Vagina (tissue), 2 donors: ENCODE results near the gene TUBB4A. TPM values are rescaled to one million over a fixed set of nuclear protein-coding genes. Genes with fewer than 3 reads are reported as not detected.

Experiments
- DNase-seq, 2 donors: peaks; one replicate each; pipeline ENCODE4 v3.0.0-alpha.2; 2017; ENCODE audit errors: extremely low spot score in 2 of 2
- H3K27ac ChIP-seq: fragments of 200-600 bp; sonication (generic); one replicate; pipeline ENCODE4 v1.5.1; 2019
- H3K27me3 ChIP-seq: fragments of 200-600 bp; sonication (generic); one replicate; pipeline ENCODE4 v1.5.1; 2019
- H3K36me3 ChIP-seq, 2 donors: fragments of 200-600 bp; sonication (generic); one replicate each; pipeline ENCODE4 v1.5.1; 2017 to 2019
- H3K4me1 ChIP-seq: fragments of 200-600 bp; sonication (generic); one replicate; pipeline ENCODE4 v1.5.1; 2019
- H3K4me3 ChIP-seq, 2 donors: fragments of 200-600 bp; sonication (generic); 1 replicate in 1 of 2; 2 replicates in 1 of 2; pipeline ENCODE4 v1.5.1; 2016 to 2019
- H3K9me3 ChIP-seq: fragments of 200-600 bp; sonication (generic); one replicate; pipeline ENCODE4 v1.5.1; 2019
- POLR2A ChIP-seq, 2 donors: fragments of 450-650 bp; IDR thresholded peaks; one replicate each; pipeline ENCODE4 v1.6.1; 2017; ENCODE audit warnings: antibody characterized with exemption in 2 of 2, mild to moderate bottlenecking in 2 of 2, moderate library complexity in 2 of 2
- POLR2AphosphoS5 ChIP-seq, 2 donors: sonication (generic); formaldehyde crosslinking; IDR thresholded peaks; one replicate each; pipeline ENCODE4 v1.9.0; 2017; ENCODE audit warnings: antibody characterized with exemption in 2 of 2, mild to moderate bottlenecking in 2 of 2, low read depth in 1 of 2; ENCODE audit not compliant: insufficient read depth in 1 of 2
- intact Hi-C: fragments of 100-400 bp; cut with DNase I; formaldehyde crosslinking; loops from one replicate; pipeline ENCODE4 v1.15.1; 2023
- total RNA-seq: library from RNA; depleted of rRNA; stranded (reverse); fragments of >200 nt; gene quantifications from one replicate; pipeline ENCODE4 v1.2.3, GENCODE V29; 2016
- TF ChIP-seq, protein P1 (sequence below), 3 experiments: fragments of 450-650 bp in 2 of 3; fragments of 200-600 bp in 1 of 3; sonication (generic) in 1 of 3; IDR thresholded peaks; one replicate each; pipeline ENCODE4 v1.5.1; 2017 to 2019; ENCODE audit warnings: antibody characterized with exemption in 3 of 3, mild to moderate bottlenecking in 2 of 3, moderate library complexity in 2 of 3

TUBB4A gene
- total RNA-seq, 1 donor from 2014 or later = 5.6 TPM

DNA sequence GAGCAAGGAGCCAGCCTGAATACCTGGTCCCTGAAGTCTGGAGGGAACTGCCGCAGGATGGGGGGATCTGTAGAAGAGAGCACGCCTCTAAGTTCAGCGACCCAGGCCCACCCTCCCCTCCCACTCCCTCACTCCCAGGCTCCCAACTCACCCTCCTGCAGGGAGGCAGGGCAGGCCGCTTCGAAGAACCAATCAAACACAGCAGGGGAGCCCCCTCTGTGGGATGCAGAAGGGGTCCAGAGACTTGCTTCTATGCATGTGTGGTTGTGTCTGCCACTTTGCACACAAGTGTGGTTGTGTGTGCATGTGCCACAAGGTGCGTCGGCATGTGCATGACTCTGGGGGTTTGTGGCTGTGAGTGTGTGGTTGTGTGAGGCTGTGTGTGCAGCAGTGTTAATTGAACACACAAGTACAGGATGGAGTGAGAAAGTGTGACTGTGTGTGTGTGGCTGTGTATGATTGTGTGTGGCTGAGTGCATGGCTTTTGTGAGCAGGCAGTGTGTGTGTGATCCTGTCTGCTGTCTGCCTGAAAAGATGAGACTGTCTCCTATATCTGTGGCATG lies 22.2 kb downstream of the TUBB4A start:
- Histone ChIP-seq H3K36me3 (no peaks in the 10 kb centered on the region), H3K9me3 (no peaks in the 10 kb centered on the region), H3K4me1 (peaks cover 17% of the 10 kb centered on the region), H3K27ac (no peak overlapping the region), H3K27me3 (peaks cover 4% of the 10 kb centered on the region), H3K4me3 (no peak overlapping the region)
- intact Hi-C loops = no loop called here
- DNase-seq = no peak
- no peak for TF ChIP-seq POLR2A (IDR thresholded peaks at IDR 0.05)
- no peak for TF ChIP-seq POLR2AphosphoS5 (IDR thresholded peaks at IDR 0.05; ENCODE audit: insufficient read depth in 1 of 2, low read depth in 1 of 2)
- TF ChIP-seq, protein P1, sequence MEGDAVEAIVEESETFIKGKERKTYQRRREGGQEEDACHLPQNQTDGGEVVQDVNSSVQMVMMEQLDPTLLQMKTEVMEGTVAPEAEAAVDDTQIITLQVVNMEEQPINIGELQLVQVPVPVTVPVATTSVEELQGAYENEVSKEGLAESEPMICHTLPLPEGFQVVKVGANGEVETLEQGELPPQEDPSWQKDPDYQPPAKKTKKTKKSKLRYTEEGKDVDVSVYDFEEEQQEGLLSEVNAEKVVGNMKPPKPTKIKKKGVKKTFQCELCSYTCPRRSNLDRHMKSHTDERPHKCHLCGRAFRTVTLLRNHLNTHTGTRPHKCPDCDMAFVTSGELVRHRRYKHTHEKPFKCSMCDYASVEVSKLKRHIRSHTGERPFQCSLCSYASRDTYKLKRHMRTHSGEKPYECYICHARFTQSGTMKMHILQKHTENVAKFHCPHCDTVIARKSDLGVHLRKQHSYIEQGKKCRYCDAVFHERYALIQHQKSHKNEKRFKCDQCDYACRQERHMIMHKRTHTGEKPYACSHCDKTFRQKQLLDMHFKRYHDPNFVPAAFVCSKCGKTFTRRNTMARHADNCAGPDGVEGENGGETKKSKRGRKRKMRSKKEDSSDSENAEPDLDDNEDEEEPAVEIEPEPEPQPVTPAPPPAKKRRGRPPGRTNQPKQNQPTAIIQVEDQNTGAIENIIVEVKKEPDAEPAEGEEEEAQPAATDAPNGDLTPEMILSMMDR (IDR thresholded peaks at IDR 0.05) = no peak

DNA sequence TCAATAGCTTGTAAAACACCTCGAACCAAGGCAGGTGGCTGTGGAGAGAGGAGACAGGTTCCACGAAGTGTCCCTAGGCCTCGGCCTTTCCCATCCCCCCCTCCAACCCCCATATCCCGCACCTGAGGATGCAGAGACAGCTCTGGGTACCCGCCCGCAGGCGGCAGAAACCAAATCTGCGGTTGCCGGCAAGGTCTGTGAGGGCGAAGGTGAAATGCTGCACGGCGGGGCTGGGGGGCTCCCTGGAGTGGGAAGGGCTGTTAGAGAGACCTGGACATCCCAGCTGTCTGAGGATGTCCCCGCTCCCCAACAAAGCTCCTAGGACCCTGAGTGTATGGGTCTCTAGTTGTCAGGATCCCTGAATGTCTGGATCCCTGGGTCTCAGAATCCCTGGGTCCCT lies 23.3 kb downstream of the TUBB4A start:
- intact Hi-C loops = no loop called here
- no peak overlapping the region for H3K27ac ChIP-seq
- H3K27me3 ChIP-seq = peaks cover 4% of the 10 kb centered on the region
- H3K4me1 ChIP-seq = peaks cover 17% of the 10 kb centered on the region
- H3K36me3 ChIP-seq = no peaks in the 10 kb centered on the region
- DNase-seq = no peak
- no peak overlapping the region for H3K4me3 ChIP-seq
- H3K9me3 ChIP-seq = no peaks in the 10 kb centered on the region
- TF ChIP-seq, protein P1 (IDR thresholded peaks at IDR 0.05) = no peak
- TF ChIP-seq POLR2AphosphoS5 (IDR thresholded peaks at IDR 0.05; ENCODE audit: insufficient read depth in 1 of 2, low read depth in 1 of 2) (no peak), POLR2A (IDR thresholded peaks at IDR 0.05) (no peak)

DNA sequence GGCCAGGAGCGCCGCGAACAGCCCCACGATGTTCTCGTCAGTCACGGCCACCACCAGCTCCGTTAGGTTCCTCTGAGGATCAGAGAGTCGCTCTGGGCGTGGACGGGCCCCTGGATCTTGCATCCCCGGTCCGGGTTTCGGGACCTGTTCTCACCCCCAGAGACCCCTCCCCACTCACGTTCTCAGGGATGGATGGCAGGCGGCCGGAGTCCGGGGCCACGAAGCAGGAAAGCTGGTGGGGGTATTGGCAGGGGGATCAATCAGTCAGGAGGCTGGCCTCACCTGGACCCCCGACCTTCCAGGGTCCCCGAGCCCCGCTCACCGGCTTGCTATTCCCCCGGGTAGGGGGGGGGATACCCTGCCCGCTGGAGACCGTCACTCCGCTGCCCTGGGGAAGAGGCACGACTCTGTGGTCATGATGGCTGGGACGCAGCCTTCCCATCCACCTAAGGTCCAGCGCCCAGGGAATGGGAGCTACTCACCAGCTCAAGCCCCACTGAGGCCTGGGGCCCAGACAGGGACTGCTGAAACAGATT lies 25.1 kb downstream of the TUBB4A start:
- peaks cover 4% of the 10 kb centered on the region for H3K27me3 ChIP-seq
- H3K4me1 ChIP-seq = peaks cover 17% of the 10 kb centered on the region
- intact Hi-C loops = no loop called here
- H3K4me3 ChIP-seq = peak overlapping the region in 1 of 2 donors; percentile 7
- no peak for DNase-seq
- H3K9me3 ChIP-seq = no peaks in the 10 kb centered on the region
- H3K27ac ChIP-seq = no peak overlapping the region
- TF ChIP-seq POLR2A (IDR thresholded peaks at IDR 0.05) = no peak
- TF ChIP-seq, protein P1 (IDR thresholded peaks at IDR 0.05) = no peak
- TF ChIP-seq POLR2AphosphoS5 (IDR thresholded peaks at IDR 0.05; ENCODE audit: insufficient read depth in 1 of 2, low read depth in 1 of 2) = no peak
- H3K36me3 ChIP-seq = no peaks in the 10 kb centered on the region

DNA sequence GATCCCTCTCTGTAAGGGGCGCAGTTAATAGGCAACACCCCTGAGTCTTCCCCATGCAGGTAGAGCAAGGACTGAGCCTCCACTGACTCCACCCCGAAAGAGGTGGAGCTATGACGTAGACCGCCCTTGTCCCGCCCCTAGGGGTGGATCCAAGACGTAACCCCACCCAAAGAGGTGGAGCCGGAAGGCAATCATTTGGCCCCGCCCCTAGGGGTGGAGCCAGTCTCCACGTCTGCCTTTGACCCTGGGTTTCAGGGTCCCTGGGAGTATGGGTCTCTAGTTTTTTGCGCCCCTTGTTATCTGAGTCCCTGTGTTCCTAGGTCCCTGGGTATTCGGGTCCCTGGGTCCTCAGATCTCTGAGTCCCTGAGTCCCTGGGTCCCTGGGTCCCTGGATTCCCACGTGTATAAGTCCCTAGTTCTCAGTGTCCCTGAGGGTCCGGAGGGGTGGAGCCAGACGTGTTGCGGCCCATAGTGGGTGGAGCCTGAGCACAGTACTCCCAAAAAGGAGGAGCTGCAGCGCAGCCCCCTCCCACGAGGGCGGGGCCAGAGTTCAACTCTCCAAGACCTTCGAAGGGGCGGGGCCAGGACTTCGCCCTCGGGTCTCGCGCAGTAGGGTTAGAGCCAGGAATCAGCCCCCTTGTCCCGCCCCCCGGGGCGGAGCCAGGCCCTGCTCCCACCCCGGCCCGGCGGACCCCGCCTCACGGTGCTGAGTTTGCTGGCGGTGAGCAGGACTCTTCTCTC lies 25.8 kb downstream of the TUBB4A start:
- Histone ChIP-seq H3K4me3 (peak overlapping the region in 1 of 2 donors; percentile 7), H3K36me3 (no peaks in the 10 kb centered on the region), H3K4me1 (peaks cover 17% of the 10 kb centered on the region), H3K27ac (no peak overlapping the region), H3K27me3 (peaks cover 4% of the 10 kb centered on the region), H3K9me3 (no peaks in the 10 kb centered on the region)
- no peak for TF ChIP-seq POLR2AphosphoS5 (IDR thresholded peaks at IDR 0.05; ENCODE audit: insufficient read depth in 1 of 2, low read depth in 1 of 2)
- no peak for TF ChIP-seq POLR2A (IDR thresholded peaks at IDR 0.05)
- TF ChIP-seq, protein P1 (IDR thresholded peaks at IDR 0.05) = no peak
- DNase-seq = no peak
- intact Hi-C loops = no loop called here
